Activated CD8-positive, alpha-beta memory T cell treated with anti-CD3 and anti-CD28 coated beads for 1 hour (primary cell): ENCODE data around the gene SENP6.

Experiments
- DNase-seq, 2 donors: peaks; one replicate each; pipeline ENCODE4 v3.0.0-alpha.2; 2020; ENCODE audit warnings: low read depth in 1 of 2; ENCODE audit errors: extremely low read depth in 1 of 2

SENP6 gene

GRCh38 chr6:75747152-75747992, 145.7 kb downstream of the SENP6 start:
- DNase-seq: no peak

- no peak for DNase-seq
Observed at GRCh38 chr6:75748003-75748742, 146.5 kb downstream of the SENP6 start.

DNA sequence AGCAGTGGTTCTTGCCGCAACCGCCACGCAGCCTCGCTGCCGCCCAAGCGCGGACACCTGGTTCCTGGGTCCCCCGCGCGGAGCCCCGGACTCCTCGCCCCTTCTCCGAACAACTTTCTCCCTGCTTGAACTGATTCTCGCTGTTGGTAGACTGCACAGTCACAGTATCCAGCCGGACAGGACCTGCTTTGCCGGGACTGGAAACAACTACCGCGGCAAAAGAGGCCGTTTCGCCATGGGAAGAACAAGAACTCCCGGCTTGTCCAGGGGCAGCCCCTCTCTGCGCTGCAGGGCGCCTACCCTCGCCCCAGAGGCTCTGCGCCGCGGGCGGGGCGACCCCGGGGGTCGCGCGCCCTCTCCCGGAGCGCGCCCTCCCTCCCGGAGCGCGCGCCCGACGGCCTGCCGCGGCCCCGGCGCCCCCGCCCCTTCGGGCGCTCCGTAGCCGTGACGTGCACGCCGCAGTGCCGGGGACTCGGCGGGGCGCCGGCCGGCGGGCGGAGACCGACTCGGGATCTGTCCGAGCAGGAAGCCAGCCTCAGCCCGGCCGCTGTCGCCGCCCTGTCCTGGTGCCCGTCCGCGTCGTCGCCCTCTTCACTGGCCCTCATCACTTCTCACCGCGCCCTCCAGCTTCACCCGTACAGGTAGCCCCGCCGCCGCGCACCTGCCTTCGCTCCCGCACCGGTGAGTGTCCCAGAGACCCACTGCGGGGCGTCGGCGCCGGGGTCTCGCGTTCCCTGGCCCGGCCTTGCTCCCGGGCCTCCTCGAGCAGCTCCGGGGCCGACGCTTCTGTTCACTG, 147.3 kb downstream of the SENP6 start, which contains the start of gene MYO6:
MYO6 (plus strand) TSS at position 497 of the 796 bp plus-strand sequence. CDS start 68,309 bp downstream, outside the sequence.
- peak in 1 of 2 donors; percentile 24 for DNase-seq

GRCh38 chr6:75751443-75751842, 149.8 kb downstream of the SENP6 start:
- no peak for DNase-seq

DNA sequence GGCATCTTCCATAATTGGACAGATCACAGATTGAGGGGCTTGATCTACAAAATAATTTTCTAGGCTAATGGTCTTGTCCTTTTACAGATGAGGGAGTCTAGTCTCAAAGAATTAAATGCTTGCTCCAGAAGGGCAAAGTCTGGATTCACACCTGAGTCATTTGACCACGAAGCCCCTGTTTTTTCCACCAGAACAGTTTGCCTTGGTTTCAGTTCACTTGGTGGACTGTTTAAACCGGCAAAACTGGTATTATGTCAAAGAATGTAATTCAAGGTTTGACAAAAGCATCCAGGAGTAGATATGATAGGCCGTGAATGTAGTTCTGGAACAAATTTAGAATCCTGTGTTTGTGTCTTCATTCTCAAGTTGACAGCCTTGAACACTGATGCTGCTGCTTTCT, 150.7 kb downstream of the SENP6 start:
- no peak for DNase-seq

DNA sequence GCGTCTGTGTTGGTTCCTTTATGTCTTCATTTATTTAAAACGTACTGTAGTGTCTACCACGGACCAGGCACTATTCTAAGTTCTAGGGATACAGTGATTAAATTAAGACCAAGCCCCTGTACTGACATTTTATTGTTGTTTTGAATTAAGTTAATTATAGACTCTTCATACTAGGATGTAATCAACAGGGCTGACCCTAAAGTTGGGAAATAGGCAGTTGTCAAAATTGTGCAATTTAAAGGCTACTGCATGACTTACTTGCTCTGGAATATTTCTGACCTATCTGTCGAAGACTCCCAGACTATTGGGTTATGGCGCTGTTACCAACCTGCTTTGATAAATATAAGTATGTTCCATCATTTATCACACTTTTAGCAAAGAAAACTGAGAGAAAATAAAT, 154.0 kb downstream of the SENP6 start:
- DNase-seq: no peak

DNA sequence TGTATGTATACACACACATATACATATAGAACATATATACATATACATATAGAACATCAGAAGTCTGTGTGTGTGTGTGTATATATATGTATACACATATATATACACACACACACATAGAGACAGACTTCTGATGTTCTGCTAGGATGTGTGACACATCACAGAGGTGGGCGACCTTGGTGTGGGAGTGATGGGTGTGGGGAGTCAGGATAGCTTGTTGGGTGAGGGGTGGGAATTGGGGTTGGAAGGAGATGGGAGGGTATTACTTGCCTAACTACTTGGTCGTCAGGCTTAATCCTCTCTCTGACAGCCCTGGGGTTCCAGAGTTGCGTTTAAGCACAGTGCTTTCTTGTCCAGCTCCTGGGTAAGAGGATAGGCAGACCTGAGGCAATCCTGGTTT, 155.6 kb downstream of the SENP6 start:
- no peak for DNase-seq

DNA sequence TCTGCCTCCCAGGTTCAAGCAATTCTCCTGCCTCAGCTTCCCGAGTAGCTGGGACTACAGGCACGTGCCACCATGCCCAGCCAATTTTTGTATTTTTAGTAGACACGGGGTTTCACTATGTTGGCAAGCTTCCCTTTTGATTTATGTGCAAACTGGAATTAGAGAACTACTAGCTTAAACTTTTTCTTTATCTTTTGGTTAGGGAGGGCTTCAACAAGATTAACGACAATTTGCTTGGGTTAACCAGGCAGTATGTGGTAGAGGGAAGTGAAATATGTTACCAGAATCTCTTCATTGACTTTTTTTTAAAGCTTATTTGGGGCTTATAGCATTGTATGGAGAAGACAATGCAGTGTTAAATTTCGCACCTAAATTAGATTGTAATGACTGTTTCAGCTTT, 156.4 kb downstream of the SENP6 start:
- no peak for DNase-seq

DNA sequence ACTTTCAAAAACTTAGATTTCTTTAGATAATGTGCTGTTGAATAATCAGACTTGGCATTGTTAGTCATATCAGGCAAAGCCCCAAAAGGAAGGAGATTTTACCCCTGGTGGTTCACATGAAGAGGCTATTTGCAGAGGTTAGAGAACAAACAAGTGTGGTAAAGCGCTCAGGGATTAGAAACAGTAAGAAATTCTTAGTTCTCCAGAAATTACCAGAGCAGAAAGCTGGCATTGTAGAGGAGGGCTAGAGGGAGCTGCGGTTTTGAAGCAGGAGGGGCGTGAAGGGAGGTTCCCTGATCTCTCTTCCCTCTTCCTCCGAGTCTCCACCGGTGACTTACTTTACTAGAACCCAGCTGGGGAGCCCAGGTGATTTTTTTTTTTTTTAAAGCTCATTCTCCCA, 157.5 kb downstream of the SENP6 start:
- DNase-seq: no peak

GRCh38 chr6:75760320-75760719, 158.6 kb downstream of the SENP6 start:
- DNase-seq: no peak

- no peak for DNase-seq
Observed at GRCh38 chr6:75761489-75761888, 159.8 kb downstream of the SENP6 start.

- DNase-seq: no peak
Observed at GRCh38 chr6:75762063-75762462, 160.4 kb downstream of the SENP6 start.

- no peak for DNase-seq
Observed at GRCh38 chr6:75766387-75766786, 164.7 kb downstream of the SENP6 start.
